ENCODE measurements around the gene PHTF1.

- TF ChIP-seq, protein P1, sequence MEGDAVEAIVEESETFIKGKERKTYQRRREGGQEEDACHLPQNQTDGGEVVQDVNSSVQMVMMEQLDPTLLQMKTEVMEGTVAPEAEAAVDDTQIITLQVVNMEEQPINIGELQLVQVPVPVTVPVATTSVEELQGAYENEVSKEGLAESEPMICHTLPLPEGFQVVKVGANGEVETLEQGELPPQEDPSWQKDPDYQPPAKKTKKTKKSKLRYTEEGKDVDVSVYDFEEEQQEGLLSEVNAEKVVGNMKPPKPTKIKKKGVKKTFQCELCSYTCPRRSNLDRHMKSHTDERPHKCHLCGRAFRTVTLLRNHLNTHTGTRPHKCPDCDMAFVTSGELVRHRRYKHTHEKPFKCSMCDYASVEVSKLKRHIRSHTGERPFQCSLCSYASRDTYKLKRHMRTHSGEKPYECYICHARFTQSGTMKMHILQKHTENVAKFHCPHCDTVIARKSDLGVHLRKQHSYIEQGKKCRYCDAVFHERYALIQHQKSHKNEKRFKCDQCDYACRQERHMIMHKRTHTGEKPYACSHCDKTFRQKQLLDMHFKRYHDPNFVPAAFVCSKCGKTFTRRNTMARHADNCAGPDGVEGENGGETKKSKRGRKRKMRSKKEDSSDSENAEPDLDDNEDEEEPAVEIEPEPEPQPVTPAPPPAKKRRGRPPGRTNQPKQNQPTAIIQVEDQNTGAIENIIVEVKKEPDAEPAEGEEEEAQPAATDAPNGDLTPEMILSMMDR (IDR thresholded peaks at IDR 0.05) = no peak
- TF ChIP-seq POLR2A (IDR thresholded peaks at IDR 0.05) = no peak
- no peak for TF ChIP-seq EP300 (IDR thresholded peaks at IDR 0.05)
These were observed 64.4 kb downstream of the PHTF1 start for GRCh38 chr1:113694910-113695309.
